SK-N-SH (cell line): ENCODE measurements around the gene CREB3. TPM values are rescaled to one million over a fixed set of nuclear protein-coding genes. Genes with fewer than 3 reads are reported as not detected.

Experiments
- EP300 ChIP-seq, 2 experiments: IDR thresholded peaks; 2 replicates each; pipeline versions ENCODE4 v1.4.0 to v1.6.1; 2012; ENCODE audit warnings: borderline replicate concordance in 1 of 2, low read depth in 1 of 2, low read length in 1 of 2
- FOXJ3 ChIP-seq: sonication (generic); formaldehyde crosslinking; IDR thresholded peaks from 2 replicates; pipeline ENCODE4 v1.5.1; 2020; ENCODE audit warnings: mild to moderate bottlenecking, missing genetic modification reagents
- JUND ChIP-seq: IDR thresholded peaks from 2 replicates; pipeline ENCODE4 v1.4.0; 2012
- MEF2A ChIP-seq: IDR thresholded peaks from 2 replicates; pipeline ENCODE4 v1.4.0; 2012; ENCODE audit warnings: low read depth, borderline replicate concordance
- MXI1 ChIP-seq: IDR thresholded peaks from 2 replicates; pipeline ENCODE4 v1.6.1; 2012; ENCODE audit warnings: mild to moderate bottlenecking, low read depth, low read length, improper control_type of control experiment
- NFIC ChIP-seq: IDR thresholded peaks from 2 replicates; pipeline ENCODE4 v1.4.0; 2012; ENCODE audit warnings: borderline replicate concordance
- POLR2AphosphoS5 ChIP-seq: IDR thresholded peaks from 2 replicates; pipeline ENCODE4 v1.6.1; 2012; ENCODE audit warnings: low read depth, low read length
- RAD21 ChIP-seq: IDR thresholded peaks from 2 replicates; pipeline ENCODE4 v1.6.1; 2012; ENCODE audit warnings: mild to moderate bottlenecking, low read length
- RCOR1 ChIP-seq: fragments of 150-350 bp; IDR thresholded peaks from 2 replicates; pipeline ENCODE4 v1.6.1; 2017; ENCODE audit warnings: antibody characterized with exemption, low read length
- RFX5 ChIP-seq: IDR thresholded peaks from 2 replicates; pipeline ENCODE4 v1.6.1; 2012; ENCODE audit warnings: mild to moderate bottlenecking, improper control_type of control experiment, low read length
- RXRA ChIP-seq: IDR thresholded peaks from 2 replicates; pipeline ENCODE4 v1.4.0; 2012; ENCODE audit warnings: low read depth, mild to moderate bottlenecking, borderline replicate concordance
- SIN3A ChIP-seq: IDR thresholded peaks from 2 replicates; pipeline ENCODE4 v1.6.1; 2012; ENCODE audit warnings: low read depth, mild to moderate bottlenecking, low read length, moderate library complexity, borderline replicate concordance
- SMC3 ChIP-seq: IDR thresholded peaks from 2 replicates; pipeline ENCODE4 v1.6.1; 2012; ENCODE audit warnings: low read depth, low read length, improper control_type of control experiment
- TAF1 ChIP-seq: IDR thresholded peaks from 2 replicates; pipeline ENCODE4 v1.6.1; 2012; ENCODE audit warnings: low read depth, mild to moderate bottlenecking, low read length, moderate library complexity, borderline replicate concordance
- TCF12 ChIP-seq: IDR thresholded peaks from 2 replicates; pipeline ENCODE4 v1.4.0; 2012
- TEAD4 ChIP-seq: IDR thresholded peaks from 2 replicates; pipeline ENCODE4 v1.4.0; 2012; ENCODE audit warnings: mild to moderate bottlenecking, borderline replicate concordance; ENCODE audit not compliant: insufficient read depth
- polyA plus RNA-seq, 3 experiments: library from polyadenylated mRNA; depleted of rRNA; stranded (reverse); fragments of >200 nt; gene quantifications; 2 replicates each; pipeline ENCODE4 v1.2.3, GENCODE V29; 2012
- TF ChIP-seq, protein P1 (sequence below): IDR thresholded peaks from 2 replicates; pipeline ENCODE4 v1.6.1; 2012; ENCODE audit warnings: mild to moderate bottlenecking, low read depth, low read length, moderate library complexity
- TF ChIP-seq, protein P2 (sequence below): fragments of 150-350 bp; IDR thresholded peaks from 2 replicates; pipeline ENCODE4 v1.6.1; 2016; ENCODE audit warnings: mild to moderate bottlenecking, low read depth, low read length

Gene CREB3
- polyA plus RNA-seq, 1 of the 3 experiments (the other 2 are of a cell fraction): 38.6 TPM

DNA sequence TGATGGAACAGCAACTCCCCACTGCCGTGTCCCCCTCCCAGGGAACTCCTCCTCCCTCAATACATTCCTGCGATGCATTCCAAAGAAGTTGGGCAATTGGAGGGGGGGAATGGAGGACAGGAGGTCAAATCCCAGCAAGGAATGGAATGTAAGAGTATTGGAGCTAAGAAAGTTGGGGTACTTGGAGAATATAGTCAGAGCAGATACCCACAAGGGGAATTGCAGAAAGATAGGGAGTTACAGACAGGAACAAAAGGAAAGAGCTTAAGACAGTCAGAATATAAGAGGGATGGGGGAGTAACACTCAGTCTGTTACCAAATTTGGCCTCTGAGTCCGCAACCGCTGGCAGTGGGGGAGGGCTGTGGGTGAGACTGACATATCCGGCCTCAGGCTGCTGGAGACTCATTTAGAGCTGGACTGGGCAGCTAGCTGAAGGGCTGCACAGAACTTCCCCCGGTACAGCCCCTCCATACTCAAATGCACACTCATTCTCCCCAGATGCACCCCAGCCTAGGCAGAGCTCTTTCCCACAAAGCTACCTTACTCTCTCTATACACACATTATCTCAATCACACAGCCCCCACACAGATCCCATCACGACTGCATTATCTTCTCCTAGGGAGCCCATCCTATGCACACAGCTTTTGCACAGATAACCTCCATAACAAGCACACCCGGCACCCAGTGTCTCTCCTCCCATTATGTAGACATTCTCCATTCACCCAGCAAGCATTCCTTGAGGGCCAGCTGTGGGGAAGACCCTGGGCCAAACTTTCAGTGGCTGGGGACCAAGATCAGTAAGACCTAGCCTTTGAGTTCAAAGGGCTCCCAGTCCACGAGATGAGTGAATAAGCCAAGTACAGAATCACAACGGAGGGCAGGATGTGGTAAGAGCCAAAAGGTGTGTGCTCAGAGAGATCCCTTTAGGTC lies 4.2 kb upstream of the CREB3 start (continued):
- TF ChIP-seq, protein P1, sequence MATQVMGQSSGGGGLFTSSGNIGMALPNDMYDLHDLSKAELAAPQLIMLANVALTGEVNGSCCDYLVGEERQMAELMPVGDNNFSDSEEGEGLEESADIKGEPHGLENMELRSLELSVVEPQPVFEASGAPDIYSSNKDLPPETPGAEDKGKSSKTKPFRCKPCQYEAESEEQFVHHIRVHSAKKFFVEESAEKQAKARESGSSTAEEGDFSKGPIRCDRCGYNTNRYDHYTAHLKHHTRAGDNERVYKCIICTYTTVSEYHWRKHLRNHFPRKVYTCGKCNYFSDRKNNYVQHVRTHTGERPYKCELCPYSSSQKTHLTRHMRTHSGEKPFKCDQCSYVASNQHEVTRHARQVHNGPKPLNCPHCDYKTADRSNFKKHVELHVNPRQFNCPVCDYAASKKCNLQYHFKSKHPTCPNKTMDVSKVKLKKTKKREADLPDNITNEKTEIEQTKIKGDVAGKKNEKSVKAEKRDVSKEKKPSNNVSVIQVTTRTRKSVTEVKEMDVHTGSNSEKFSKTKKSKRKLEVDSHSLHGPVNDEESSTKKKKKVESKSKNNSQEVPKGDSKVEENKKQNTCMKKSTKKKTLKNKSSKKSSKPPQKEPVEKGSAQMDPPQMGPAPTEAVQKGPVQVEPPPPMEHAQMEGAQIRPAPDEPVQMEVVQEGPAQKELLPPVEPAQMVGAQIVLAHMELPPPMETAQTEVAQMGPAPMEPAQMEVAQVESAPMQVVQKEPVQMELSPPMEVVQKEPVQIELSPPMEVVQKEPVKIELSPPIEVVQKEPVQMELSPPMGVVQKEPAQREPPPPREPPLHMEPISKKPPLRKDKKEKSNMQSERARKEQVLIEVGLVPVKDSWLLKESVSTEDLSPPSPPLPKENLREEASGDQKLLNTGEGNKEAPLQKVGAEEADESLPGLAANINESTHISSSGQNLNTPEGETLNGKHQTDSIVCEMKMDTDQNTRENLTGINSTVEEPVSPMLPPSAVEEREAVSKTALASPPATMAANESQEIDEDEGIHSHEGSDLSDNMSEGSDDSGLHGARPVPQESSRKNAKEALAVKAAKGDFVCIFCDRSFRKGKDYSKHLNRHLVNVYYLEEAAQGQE: 0 out of 2 replicates have a peak, but pooled peaks have one; percentile 43
- TF ChIP-seq EP300 (IDR thresholded peaks at IDR 0.05; ENCODE audit: borderline replicate concordance in 1 of 2, low read depth in 1 of 2, low read length in 1 of 2): peak in 1 of 2 experiments; percentile 46; a peak in 1 of 4 replicates
- TF ChIP-seq RCOR1: no peak
- no peak for TF ChIP-seq TCF12
- no peak for TF ChIP-seq FOXJ3 (CRISPR knock-in tag)
- no peak for TF ChIP-seq SMC3
- TF ChIP-seq TEAD4: peak; percentile 80; the same call in 1 of the 2 replicates
- TF ChIP-seq RAD21: no peak
- peak; percentile 5; the same call in 1 of the 2 replicates for TF ChIP-seq JUND
- peak; percentile 59; the same call in 1 of the 2 replicates for TF ChIP-seq TAF1
- TF ChIP-seq POLR2AphosphoS5: peak; percentile 74
- TF ChIP-seq, protein P2, sequence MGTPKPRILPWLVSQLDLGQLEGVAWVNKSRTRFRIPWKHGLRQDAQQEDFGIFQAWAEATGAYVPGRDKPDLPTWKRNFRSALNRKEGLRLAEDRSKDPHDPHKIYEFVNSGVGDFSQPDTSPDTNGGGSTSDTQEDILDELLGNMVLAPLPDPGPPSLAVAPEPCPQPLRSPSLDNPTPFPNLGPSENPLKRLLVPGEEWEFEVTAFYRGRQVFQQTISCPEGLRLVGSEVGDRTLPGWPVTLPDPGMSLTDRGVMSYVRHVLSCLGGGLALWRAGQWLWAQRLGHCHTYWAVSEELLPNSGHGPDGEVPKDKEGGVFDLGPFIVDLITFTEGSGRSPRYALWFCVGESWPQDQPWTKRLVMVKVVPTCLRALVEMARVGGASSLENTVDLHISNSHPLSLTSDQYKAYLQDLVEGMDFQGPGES: no peak
- TF ChIP-seq NFIC: no peak
- TF ChIP-seq RXRA: peak; percentile 69; the same call in 1 of the 2 replicates
- no peak for TF ChIP-seq RFX5
- TF ChIP-seq MXI1: no peak
- peak; percentile 69; the same call in 1 of the 2 replicates for TF ChIP-seq MEF2A
- no peak for TF ChIP-seq SIN3A
